GM19193 (cell line): ENCODE data around the gene CA10.

ENCODE experiments used
- POLR2A ChIP-seq: IDR thresholded peaks from 4 replicates; pipeline ENCODE4 v1.6.1; 2011; ENCODE audit not compliant: insufficient read depth, insufficient read length; ENCODE audit errors: extremely low read depth

The CA10 gene

DNA sequence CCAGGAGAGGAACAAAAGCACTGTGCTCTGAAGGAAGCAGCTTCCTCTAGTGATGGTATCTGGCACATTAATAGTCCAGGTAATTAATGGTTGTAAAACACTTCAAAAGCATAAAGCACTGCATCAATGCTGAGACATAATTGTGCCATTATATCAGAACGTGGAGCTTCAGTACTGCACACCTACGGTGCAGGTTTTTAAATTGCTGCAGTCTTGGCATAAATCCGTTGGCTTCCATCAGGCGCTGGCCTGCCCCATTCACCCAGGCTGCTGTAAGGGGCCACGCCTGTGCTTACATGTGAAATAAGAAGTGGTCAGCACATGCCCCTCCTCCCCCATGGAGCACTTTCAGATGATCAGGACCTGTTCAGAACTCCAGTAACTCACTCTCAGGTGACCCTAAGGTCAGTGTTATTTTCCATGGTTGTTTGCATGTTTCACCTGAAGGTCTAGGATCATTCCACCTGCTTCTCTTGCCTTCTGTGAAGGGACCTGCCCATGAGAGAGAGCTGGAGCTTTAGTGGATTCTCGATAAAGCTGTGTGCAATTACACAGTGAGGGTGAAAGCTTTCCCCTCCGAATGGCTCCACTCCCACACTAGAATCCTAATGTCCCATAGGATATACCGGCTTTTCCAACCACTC lies 345.3 kb downstream of the CA10 start:
- TF ChIP-seq POLR2A, result no peak

DNA sequence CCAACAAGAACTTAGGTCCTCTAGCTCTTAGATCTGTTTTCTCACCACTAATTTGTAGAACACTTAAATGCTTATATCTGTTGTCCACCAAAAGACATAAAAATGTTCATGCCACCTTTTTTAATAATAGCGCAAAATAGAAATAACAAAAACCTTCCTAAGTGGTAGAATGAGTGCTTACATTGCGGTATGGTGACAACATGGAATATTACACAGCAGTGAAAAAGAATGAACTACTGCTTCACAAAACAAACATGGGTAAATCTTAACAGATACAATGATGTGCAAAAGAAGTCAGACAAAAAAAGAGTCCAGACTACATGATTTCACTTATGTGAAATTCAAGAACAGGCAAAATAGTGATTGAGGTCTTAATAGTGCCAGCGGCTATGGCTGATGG lies 351.1 kb downstream of the CA10 start:
- no peak for TF ChIP-seq POLR2A

DNA sequence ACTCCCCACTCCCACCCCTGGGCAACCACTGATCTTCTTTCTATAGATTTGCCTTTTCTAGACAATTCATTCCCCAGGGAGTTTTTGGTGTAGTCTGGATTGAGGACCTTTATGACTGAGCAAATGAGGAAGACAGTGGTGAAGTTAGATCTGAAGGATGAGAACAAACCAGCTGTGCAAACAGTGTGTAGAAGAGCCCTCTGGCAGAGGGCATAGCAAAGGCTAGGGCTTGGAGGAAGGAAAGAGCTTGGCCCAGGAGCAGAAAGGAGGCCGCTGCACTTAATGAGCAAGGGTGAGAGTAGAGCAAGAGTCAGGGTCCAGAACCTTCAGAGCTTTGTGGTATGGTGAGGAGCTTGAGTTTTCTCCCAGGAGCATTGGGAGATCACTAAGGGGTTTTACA lies 352.7 kb downstream of the CA10 start:
- no peak for TF ChIP-seq POLR2A

DNA sequence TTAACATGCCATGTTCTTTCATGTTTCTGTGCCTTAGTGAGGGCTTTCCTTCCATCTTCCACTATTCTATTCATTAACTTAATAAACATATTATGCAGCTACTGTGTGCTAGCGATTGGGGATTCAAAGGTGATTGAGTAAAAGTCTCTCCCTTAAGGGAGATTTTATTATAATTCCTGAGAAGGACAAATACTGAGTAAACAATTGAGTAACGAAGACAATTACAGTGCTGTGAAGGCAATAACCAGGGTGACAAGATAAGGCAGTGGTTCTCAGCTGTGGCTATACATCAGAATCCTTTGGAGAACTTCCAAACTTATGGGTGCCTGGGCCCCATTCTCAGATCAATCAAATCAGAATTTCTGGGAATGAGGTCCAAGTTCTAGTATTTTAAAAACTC lies 353.3 kb downstream of the CA10 start:
- TF ChIP-seq POLR2A, result no peak

DNA sequence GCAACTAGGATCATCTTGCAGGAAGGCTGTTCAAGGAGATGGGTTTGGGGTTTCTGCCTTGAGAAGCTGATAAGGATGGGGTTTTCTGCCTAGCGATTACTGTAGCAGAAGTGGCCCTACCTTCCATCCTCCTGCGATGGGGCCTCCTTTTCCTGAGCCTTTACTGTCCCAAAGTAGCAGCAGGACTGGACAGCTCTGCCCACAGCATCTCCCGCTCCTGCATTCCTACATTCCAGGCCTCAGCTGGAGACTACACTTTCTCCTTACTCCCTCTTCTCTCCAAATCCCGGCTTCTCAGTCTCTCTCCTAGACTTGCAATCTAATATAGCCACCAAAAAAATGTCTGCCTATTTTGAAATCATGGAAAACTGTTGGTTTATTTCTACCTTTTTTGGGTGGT lies 355.4 kb downstream of the CA10 start:
- TF ChIP-seq POLR2A, result no peak

DNA sequence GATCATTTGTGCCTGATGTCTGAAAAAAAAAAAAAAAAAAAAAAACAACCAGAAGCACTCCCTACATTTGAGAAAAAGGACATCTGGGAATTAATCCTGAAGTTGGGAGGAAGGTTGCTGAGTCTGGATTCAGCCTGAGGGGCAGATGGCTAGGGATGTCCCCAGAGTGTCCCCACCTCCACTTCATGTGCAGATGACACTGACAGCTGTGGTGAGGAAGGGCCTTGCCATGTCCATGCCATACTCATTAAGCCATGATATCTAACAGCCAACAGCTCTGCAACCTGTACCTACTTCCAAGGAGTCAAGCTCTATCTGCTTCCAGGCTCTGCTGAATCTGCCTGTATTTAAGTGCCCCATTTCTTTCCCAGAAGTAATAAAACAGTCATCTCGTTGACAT lies 356.0 kb downstream of the CA10 start:
- no peak for TF ChIP-seq POLR2A

DNA sequence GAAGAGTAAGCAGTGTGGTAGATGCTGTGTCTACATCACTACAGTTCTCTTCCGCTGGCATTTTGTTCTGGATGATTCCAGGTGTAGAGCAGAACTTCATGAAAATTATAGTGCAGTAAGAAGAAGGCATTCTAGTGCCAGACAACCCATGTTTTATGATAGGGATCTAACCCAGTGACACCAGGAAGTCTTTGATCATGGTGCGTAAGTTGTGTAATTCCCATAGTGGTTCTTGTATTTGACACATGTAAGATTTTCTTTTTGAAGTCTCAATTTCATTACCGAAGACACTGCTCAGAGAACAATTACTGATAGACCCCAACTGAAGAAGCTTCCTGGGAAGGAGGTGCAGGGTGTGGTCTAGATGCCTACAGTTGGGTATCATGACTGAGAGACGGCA lies 356.9 kb downstream of the CA10 start:
- TF ChIP-seq POLR2A, result no peak

DNA sequence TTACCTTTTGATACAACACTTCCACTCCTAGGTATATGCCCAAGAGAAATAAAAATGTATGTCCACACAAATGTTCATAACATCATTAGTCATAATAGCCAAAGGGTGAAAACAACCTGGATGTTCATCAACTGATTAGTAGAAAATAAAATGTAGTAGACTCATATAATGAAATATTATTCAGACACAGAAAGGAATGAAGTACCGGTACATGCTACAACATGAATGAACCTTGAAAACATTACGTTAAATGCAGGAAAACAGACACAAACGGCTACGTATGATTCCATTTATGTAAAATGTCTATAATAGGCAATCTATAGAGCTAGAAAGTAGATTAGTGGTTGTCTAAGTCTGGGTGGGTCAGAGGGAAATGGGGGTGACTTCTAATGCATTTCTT lies 358.5 kb downstream of the CA10 start:
- TF ChIP-seq POLR2A, result no peak

DNA sequence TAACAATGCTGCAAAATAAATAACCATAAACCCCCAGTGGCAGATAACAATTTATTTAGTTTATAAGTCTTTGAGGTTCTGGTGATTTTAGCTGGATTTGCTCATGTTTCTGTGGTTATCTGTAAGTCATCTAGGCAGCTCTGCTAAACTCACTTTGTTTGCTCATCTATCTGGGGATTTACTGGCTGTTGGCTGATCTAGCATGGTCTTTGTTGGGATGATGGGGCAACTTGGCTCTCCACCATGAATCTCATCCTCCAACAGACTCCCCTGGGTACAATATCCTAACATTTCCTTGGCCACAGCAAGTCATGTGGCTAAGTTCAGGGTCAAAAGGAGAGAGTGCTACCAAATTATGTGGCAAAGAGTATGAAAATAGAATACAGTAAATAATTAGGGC lies 359.3 kb downstream of the CA10 start:
- TF ChIP-seq POLR2A, result no peak

DNA sequence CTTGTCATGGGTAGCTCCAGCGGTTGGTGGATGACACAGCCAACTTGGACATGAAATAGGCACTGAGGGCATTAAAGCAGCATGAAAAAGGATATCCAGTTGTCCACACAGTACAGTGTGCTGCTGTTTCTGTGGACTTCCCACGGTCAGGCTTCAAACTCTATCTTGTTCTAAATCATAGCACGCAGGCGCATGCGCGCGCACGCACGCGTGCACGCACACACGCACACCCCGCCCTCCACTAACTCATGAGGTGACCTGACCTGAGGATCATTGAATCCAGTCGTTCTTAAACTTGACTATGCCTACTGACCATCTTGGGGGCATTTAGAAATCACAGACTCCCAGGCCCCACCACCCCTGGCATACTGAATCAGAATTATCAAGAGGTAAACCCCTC lies 361.4 kb downstream of the CA10 start:
- no peak for TF ChIP-seq POLR2A

DNA sequence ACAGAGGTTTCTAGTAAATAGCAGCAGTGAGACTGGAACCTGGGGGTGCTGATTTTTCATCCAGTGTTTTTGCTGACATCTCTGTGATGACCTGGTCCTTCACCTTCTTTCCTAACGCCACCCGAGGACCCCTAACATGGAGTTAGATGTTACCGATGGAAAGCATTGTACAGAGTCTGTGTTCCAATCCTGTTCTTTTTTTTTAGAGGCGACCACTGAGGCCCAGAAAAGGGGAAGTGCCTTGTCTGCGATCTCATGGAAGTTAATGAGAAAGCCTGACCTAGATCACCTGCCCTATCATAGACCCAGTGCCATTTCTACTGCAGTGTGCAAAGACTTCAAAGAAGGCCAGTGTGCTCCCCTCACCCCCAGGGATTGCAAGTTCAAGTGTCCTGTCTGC lies 362.5 kb downstream of the CA10 start:
- TF ChIP-seq POLR2A, result no peak

DNA sequence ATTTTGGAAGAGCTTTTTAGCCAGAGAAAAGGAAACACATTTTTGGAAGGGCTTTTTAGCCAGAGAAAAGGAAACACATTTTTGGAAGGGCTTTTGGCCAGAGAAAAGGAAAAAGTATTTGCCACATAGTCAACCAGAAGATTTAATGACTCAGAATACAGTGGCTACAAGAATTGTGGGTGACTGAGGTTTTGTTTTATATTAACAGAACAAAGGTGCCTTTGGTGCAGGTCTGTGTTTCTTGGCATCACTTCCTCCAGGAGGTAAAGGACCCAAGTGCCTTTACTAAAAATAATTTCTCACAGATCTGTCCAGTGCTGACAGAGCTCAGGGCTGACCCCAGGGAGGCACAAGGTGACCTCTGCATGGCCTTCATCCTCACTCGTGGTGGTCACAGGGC lies 363.1 kb downstream of the CA10 start:
- TF ChIP-seq POLR2A, result no peak

DNA sequence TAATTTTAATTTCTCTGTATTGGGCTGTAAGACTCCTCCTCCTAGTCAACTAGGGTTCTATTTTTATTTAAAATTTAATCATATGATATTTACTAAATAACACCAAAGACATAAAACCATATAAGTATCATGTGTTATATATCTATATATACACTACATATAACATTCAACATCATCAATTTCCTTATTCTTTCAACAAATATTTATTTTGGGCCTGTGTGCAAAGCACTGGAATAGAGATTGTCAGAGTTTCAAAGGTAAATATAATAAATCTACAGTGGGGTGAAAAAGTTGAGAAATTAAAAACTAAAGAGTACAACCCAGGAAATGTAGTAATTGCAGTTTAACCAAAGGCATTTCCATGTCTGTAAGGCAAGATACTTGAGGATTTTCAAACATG lies 364.0 kb downstream of the CA10 start:
- no peak for TF ChIP-seq POLR2A

DNA sequence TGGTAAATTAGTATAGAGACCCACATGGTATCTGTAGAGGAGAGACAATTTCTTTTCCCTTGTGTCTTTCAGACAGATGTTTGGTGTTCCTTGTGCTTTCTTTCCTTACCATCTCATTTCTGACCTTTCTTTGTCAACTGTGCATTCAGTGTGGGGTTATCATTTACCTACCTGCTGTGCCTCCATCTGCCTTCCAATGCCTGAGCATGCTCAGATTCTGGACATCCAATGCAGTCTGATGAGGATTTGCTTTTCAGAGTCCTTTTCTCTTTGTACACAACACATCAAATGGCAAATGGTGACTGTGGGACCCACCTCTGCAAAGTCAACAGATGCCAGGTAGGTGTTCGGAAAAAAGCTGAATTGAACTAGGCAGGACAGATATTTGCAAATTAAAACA lies 364.8 kb downstream of the CA10 start:
- TF ChIP-seq POLR2A, result no peak

DNA sequence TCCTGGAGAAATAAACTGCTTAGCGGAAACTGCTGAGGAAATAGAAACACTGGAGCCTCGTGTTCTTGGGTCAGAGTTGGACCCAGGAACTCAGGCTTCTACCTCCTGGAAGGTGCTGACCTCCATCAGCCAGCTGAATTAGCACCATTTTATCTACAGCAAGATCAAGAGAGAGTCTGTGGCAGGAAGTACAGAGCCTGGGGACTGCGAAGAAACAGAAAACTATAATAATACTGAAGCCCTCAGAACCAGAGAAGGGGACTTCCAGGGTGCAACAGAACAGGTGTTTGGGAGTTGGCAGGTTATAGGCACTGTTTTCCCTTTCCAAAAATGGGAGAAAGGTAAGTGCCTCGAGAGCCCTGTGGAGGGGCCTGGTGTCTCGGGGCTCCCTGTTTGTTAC lies 379.7 kb downstream of the CA10 start:
- no peak for TF ChIP-seq POLR2A

DNA sequence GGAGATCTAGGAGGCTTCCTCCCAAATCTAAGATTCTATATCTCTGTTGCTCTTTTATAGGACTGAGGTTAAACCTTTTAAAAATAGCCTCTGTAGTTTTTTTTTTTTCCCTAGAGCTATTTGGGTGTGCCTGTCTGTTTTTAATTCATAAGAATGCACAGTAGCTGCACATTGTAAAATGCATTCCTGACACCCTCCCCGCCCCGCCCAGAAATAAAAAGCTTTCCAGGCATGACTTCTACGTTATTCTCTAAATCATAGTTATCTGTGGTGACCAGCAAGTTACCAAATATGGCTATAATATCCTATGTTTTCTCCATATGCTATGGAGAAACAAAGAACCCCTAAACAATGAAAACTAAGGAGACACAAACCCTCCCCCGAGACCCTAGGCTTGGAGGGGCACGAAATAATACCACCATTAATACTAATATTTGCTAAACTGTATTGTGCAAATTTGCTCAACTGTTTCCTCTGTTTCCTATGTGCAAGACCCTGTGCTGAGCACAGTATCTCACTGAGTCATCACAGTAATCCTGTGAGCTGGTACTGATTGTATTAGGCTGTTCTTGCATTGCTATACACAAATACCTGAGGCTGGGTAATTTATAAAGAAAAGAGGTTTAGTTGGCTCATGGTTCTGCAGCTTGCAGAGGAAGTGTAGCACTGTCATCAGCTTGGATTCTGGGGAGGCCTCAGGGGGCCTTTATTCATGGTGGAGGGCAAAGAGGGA lies 388.3 kb downstream of the CA10 start:
- TF ChIP-seq POLR2A, result no peak

DNA sequence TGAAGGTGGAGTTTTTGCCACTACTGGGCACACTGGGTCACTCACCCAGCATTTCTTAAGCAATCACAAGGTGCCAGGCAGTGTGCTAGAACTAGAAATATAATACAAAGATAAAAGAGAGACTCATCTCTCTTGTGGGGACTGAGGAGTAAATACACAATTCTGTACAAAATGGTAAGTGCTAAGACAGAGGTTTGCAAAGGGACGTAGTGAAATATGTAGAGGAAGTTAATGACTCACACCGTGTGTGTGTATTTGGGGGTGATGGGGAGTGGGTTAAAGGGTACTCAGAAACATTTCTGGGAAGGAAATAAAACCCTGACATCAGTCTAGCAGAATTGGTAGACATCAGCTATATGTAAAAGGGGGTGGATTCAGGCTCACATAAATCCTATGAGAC lies 389.3 kb downstream of the CA10 start:
- no peak for TF ChIP-seq POLR2A
